ENCODE data around the gene CEP170B. TPM values are rescaled to one million over a fixed set of nuclear protein-coding genes. Genes with fewer than 3 reads are reported as not detected.
A peak's percentile ranks its signal among the peaks of the same experiment; 100 is the strongest.
"Not testable (repeated sequence)": the region's sequence is repeated elsewhere in the genome, so short reads cannot be mapped to it uniquely, and the experiment has no call there.

CEP170B gene
- polyA plus RNA-seq, 12 donors = 1.4 to 15.4 (median 2.3) TPM; not detected in 1

DNA sequence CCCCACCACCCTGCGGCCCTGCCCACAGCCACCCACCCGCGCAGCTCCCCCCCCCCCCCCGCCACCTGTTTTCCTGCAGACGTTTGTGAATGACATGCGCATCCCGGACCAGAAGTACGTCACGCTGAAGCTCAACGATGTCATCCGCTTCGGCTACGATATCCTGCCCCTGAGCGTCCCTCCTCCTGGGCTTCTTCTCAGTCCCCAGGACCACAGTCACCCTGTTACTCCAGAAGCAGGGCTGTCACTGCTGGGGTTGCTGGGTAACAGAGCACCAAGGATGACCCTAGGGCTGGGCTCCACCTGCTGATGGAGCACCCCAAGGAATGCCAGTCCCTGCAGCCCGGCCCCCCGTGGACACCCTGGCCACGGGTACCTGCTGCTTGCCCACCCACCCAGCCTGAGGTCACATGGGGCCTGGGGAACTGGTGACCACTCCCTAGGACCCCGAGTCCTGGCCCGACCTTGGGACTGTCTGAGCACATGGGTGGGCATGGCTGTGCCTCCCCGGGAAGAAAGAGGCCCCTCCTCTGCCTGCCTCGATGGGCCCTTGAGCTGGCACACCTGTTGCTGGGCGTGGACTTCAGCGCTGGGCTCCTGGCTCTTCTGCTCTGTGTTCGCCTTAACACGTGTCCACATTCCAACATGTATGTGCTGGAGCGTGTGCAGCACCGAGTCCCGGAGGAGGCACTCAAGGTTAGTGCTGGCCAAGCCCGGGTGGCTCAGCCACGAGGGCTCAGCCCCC, 12.9 kb downstream of the CEP170B start:
- no peak for DNase-seq

- no peak for DNase-seq
Observed at GRCh38 chr14:104878582-104878981, 13.5 kb downstream of the CEP170B start.

GRCh38 chr14:104879201-104879982, 14.3 kb downstream of the CEP170B start:
- DNase-seq = no peak

DNA sequence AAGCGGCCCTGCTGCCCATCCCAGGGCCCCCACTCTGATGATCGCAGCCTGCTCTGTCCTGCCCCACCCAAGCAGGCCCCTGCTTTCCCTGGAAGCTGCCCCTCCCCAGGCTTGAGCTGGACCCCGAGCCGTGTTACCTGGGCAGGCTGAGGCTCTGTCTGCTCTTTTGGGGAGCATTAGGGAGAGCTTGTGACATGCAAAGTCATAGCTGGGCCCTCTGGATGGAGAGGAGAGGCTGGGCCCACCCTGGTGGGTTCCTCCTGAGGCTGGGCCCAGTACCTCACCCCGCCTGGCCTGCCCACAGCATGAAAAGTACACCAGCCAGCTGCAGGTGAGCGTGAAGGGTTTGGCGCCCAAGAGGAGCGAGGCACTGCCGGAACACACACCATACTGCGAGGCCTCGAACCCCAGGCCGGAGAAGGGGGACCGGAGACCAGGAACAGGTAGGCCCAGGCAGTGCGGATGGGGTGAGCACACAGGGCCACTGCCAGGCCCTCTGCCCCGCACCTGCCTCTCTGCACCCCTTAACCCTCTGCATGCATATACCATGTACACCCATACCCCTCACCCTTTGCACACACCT, 15.0 kb downstream of the CEP170B start:
- no peak for DNase-seq

DNA sequence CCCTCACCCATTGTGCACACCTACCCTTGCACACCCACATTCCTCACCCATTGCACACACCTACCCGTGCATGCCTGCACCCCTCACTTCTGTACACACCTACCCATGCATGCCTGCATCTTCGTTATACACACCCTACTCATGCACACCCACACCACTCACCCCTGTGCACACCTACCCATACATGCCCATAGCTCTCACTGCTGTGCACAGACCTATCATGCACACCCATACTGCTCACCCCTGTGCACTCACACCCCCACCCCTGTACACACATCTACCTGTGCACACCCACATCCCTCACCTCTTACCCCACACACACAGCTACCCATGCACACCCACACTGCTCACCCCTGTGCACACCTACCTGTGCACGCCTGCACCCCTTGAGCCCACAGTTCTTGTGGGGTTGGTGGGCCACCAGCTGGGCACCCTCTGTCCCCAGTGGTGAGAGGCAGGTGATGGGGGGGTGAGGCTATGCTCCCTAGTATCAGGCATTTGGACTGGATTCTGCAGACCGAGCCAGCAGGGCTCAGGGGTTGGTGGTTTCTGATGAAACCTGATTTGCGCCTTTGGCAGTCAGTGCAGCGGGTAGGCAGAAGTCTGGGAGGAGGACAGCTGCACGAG, 15.6 kb downstream of the CEP170B start:
- no peak for DNase-seq

DNA sequence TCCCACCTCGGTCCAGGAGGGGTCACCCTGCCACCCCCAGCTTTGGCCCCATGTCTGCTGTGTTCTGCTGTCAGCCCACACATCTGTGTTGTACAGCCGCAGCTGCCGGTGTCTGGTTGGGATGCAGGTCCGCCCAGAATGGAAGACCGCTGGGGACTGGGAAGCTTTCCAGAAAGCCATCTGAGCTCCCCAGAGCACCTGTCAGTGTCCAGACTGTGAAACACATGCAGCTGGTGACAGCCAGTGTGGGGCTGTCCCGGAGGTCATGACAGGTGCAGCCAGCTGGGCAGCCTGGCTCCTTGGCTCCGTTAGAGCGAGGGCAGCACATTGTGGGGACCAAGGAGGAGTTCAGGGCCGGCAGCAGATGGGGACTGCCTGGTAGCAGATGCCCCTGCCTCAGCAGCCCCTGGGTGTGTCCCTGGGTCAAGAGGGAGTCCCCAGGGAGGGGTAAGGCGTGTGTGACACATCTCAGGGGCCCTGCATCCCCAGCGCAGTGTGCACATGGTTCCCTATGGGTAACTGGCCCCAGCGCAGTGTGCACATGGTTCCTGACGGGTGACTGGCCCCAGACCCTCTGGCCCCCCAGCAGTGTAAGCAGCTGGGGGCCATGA, 16.4 kb downstream of the CEP170B start:
- DNase-seq = peak; percentile 72

DNA sequence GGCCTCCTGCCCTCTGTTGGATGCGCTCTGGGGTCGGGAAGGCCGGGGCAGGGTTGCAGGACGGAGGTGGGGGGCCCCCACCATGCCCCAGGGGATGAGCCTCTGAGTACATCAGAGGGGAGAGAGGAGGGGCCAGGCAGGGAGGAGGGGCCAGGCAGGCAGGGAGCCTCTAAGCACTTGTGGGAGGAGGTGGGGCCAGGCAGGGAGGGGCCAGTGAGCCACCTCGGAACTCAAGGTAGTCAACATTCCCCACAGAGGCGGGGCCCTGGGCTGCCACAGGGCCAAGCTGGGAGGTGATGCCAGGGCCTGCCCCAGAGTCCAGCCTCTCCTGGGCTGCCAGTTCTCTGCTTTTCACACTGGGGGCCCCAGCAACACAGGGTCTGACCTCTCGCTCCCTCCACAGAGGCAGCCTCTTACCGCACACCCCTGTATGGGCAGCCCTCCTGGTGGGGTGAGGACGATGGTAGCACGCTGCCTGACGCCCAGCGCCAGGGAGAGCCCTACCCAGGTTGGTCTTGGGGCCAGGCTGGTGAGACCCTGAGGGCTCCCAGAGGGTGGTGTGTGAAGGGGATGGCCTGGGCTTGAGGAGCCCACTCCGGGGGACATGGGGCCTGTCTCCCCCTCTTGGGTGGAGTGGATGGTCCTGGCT, 17.4 kb downstream of the CEP170B start:
- DNase-seq = no peak

- DNase-seq = no peak
Observed at GRCh38 chr14:104882991-104883660, 18.1 kb downstream of the CEP170B start.

DNA sequence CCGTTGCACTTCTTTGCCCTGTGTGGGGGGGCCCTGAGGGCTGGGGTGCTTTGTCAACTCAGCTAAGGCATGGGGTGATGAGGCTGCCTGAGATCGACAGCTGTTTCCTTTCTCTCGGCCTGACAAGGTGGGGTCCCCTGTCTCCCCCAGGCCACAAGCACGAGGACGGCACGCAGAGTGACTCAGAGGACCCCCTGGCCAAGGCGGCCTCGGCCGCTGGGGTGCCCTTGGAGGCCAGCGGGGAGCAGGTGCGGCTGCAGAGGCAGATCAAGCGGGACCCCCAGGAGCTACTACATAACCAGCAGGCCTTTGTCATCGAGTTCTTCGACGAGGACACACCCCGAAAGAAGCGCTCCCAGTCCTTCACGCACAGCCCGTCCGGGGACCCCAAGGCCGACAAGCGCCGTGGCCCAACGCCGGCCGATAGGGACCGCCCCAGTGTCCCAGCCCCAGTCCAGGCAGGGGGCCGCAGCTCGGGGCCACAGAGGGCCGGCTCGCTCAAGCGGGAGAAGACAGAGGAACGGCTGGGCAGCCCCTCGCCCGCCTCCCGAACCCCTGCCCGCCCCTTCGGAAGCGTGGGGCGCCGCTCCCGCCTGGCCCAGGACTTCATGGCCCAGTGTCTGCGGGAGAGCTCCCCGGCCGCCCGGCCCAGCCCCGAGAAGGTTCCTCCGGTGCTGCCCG, 18.8 kb downstream of the CEP170B start:
- no peak for DNase-seq

- not testable (repeated sequence) for DNase-seq
Observed at GRCh38 chr14:104884381-104884780, 19.3 kb downstream of the CEP170B start.

GRCh38 chr14:104885031-104885972, 20.2 kb downstream of the CEP170B start:
- DNase-seq = no peak

GRCh38 chr14:104885973-104886689, 21.1 kb downstream of the CEP170B start:
- DNase-seq = no peak

DNA sequence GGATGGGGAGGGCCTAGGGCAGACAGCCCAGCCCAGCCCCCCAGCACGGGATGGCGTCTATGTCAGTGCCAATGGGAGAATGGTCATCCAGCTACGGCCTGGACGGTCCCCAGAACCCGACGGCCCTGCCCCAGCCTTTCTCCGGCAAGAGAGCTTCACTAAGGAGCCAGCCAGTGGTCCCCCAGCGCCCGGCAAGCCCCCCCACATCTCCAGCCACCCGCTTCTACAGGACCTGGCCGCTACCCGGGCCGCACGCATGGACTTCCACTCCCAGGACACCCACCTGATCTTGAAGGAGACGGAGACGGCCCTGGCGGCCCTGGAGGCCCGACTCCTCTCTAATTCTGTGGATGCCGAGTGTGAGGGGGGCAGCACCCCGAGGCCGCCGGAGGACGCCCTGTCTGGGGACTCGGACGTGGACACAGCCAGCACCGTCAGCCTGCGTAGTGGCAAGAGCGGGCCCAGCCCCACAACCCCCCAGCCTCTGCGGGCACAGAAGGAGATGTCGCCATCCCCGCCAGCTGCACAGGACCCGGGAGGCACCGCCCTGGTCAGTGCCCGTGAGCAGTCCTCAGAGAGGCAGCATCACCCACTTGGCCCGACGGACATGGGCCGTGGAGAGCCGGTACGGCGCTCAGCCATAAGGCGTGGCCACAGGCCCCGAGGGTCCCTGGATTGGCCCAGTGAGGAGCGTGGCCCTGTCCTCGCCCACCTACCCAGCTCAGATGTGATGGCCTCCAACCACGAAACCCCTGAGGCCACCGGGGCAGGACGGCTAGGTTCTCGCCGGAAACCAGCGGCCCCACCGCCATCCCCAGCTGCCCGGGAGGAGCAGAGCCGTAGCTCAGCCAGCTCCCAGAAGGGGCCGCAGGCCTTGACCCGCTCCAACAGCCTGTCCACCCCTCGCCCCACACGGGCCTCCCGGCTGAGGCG, 21.9 kb downstream of the CEP170B start:
- no peak for DNase-seq

GRCh38 chr14:104887623-104888488, 22.8 kb downstream of the CEP170B start:
- no peak for DNase-seq

GRCh38 chr14:104888489-104889374, 23.7 kb downstream of the CEP170B start:
- no peak for DNase-seq

All from muscle of arm (tissue), 12 donors.